Epidermal melanocyte (primary cell): Measurements from ENCODE around the gene GOLGA2.

Source experiments
- DNase-seq: peaks from one replicate; pipeline ENCODE4 v3.0.0; 2011; ENCODE audit warnings: low spot score; ENCODE audit not compliant: insufficient read length

Gene GOLGA2

GRCh38 chr9:128275198-128276007 is at the start of gene GOLGA2:
GOLGA2 (minus strand) TSS chr9:128276007; CDS start chr9:128275976, 31 bp downstream.
- peak; percentile 69 for DNase-seq

- DNase-seq, result no peak
Measured at GRCh38 chr9:128324401-128324800, 48.6 kb upstream of the GOLGA2 start.

GRCh38 chr9:128323791-128324190 is 48.0 kb upstream of the GOLGA2 start:
- no peak for DNase-seq

GRCh38 chr9:128323212-128323730 is 47.5 kb upstream of the GOLGA2 start:
- no peak for DNase-seq

GRCh38 chr9:128322404-128323211 is 46.8 kb upstream of the GOLGA2 start, which contains the start of the genes COQ4 and TRUB2:
COQ4 (plus strand) TSS chr9:128322839; CDS start chr9:128322859, 20 bp downstream.
TRUB2 (minus strand) TSS chr9:128322447; CDS start chr9:128322408, 39 bp downstream.
- peak; percentile 96 for DNase-seq

- no peak for DNase-seq
Measured at GRCh38 chr9:128321879-128322403, 46.1 kb upstream of the GOLGA2 start.

GRCh38 chr9:128321343-128321742 is 45.5 kb upstream of the GOLGA2 start:
- DNase-seq, result no peak

- DNase-seq, result no peak
Measured at GRCh38 chr9:128317629-128318028, 41.8 kb upstream of the GOLGA2 start.

- no peak for DNase-seq
Measured at GRCh38 chr9:128316421-128316820, 40.6 kb upstream of the GOLGA2 start.

GRCh38 chr9:128314697-128315096 is 38.9 kb upstream of the GOLGA2 start:
- DNase-seq, result no peak

- DNase-seq, result no peak
Measured at GRCh38 chr9:128310461-128310860, 34.7 kb upstream of the GOLGA2 start.

GRCh38 chr9:128309551-128309950 is 33.7 kb upstream of the GOLGA2 start:
- no peak for DNase-seq

- no peak for DNase-seq
Measured at GRCh38 chr9:128304971-128305288, 29.1 kb upstream of the GOLGA2 start.

GRCh38 chr9:128304136-128304970 is 28.5 kb upstream of the GOLGA2 start:
- DNase-seq, result no peak

- DNase-seq, result no peak
Measured at GRCh38 chr9:128298535-128299482, 23.0 kb upstream of the GOLGA2 start.

GRCh38 chr9:128297221-128297773 is 21.5 kb upstream of the GOLGA2 start:
- DNase-seq, result no peak

- DNase-seq, result no peak
Measured at GRCh38 chr9:128296340-128297220, 20.8 kb upstream of the GOLGA2 start.

GRCh38 chr9:128294142-128294541 is 18.3 kb upstream of the GOLGA2 start:
- no peak for DNase-seq

GRCh38 chr9:128293091-128293490 is 17.3 kb upstream of the GOLGA2 start:
- no peak for DNase-seq
